Activated gamma-delta T cell treated with Interleukin-2 at 50 U/mL for 16 hours (primary cell): ENCODE data around the gene FBXL7.

Source experiments
- DNase-seq: peaks from one replicate; pipeline ENCODE4 v3.0.0-alpha.2; 2020

Gene FBXL7

GRCh38 chr5:15547261-15547839 lies 47.4 kb downstream of the FBXL7 start:
- no peak for DNase-seq

- no peak for DNase-seq
Observed at GRCh38 chr5:15549961-15550360, 50.0 kb downstream of the FBXL7 start.

GRCh38 chr5:15550502-15551112 lies 50.6 kb downstream of the FBXL7 start:
- DNase-seq, result no peak

GRCh38 chr5:15551113-15551504 lies 51.1 kb downstream of the FBXL7 start:
- DNase-seq, result no peak

- DNase-seq, result no peak
Observed at GRCh38 chr5:15554542-15554941, 54.6 kb downstream of the FBXL7 start.

GRCh38 chr5:15555176-15555575 lies 55.2 kb downstream of the FBXL7 start:
- DNase-seq, result no peak

- DNase-seq, result no peak
Observed at GRCh38 chr5:15558240-15558639, 58.3 kb downstream of the FBXL7 start.

GRCh38 chr5:15558681-15559080 lies 58.7 kb downstream of the FBXL7 start:
- no peak for DNase-seq

- DNase-seq, result no peak
Observed at GRCh38 chr5:15560421-15560820, 60.4 kb downstream of the FBXL7 start.

- DNase-seq, result no peak
Observed at GRCh38 chr5:15564523-15564922, 64.5 kb downstream of the FBXL7 start.

- no peak for DNase-seq
Observed at GRCh38 chr5:15564957-15565356, 65.0 kb downstream of the FBXL7 start.

- DNase-seq, result no peak
Observed at GRCh38 chr5:15566306-15566705, 66.3 kb downstream of the FBXL7 start.

GRCh38 chr5:15566789-15567188 lies 66.8 kb downstream of the FBXL7 start:
- DNase-seq, result no peak

- no peak for DNase-seq
Observed at GRCh38 chr5:15570491-15570890, 70.5 kb downstream of the FBXL7 start.

- no peak for DNase-seq
Observed at GRCh38 chr5:15571081-15571480, 71.1 kb downstream of the FBXL7 start.

GRCh38 chr5:15571618-15572017 lies 71.6 kb downstream of the FBXL7 start:
- no peak for DNase-seq

GRCh38 chr5:15573590-15573989 lies 73.6 kb downstream of the FBXL7 start:
- no peak for DNase-seq

- no peak for DNase-seq
Observed at GRCh38 chr5:15574128-15574527, 74.1 kb downstream of the FBXL7 start.

- DNase-seq, result no peak
Observed at GRCh38 chr5:15574806-15575325, 74.9 kb downstream of the FBXL7 start.

GRCh38 chr5:15575666-15576065 lies 75.7 kb downstream of the FBXL7 start:
- no peak for DNase-seq

GRCh38 chr5:15577132-15577531 lies 77.2 kb downstream of the FBXL7 start:
- DNase-seq, result no peak

- DNase-seq, result no peak
Observed at GRCh38 chr5:15577831-15578230, 77.9 kb downstream of the FBXL7 start.

- DNase-seq, result no peak
Observed at GRCh38 chr5:15579193-15579990, 79.4 kb downstream of the FBXL7 start.

GRCh38 chr5:15584528-15584927 lies 84.5 kb downstream of the FBXL7 start:
- no peak for DNase-seq
